HG02981 (cell line): ENCODE data around the gene DMRT3.
A peak's percentile ranks its signal among the peaks of the same experiment; 100 is the strongest.
"Not testable (repeated sequence)": the region's sequence is repeated elsewhere in the genome, so short reads cannot be mapped to it uniquely, and the experiment has no call there.

ENCODE experiments used
- ATAC-seq: cut with Tn5 transposase; IDR thresholded peaks from one replicate; pipeline ENCODE4 v1.9.1; 2021; ENCODE audit warnings: mild to moderate bottlenecking, moderate library complexity; ENCODE audit not compliant: unreplicated experiment

DMRT3 gene

GRCh38 chr9:998299-999110 is 22.1 kb downstream of the DMRT3 start:
- not testable (repeated sequence) for ATAC-seq

- no peak for ATAC-seq
Observed at GRCh38 chr9:1001838-1002237, 25.4 kb downstream of the DMRT3 start.

- ATAC-seq, result no peak
Observed at GRCh38 chr9:1002678-1003077, 26.2 kb downstream of the DMRT3 start.

- no peak for ATAC-seq
Observed at GRCh38 chr9:1005043-1005667, 28.7 kb downstream of the DMRT3 start.

GRCh38 chr9:1007312-1007711 is 30.9 kb downstream of the DMRT3 start:
- no peak for ATAC-seq

- ATAC-seq, result no peak
Observed at GRCh38 chr9:1008216-1008615, 31.8 kb downstream of the DMRT3 start.

- ATAC-seq, result peak; percentile 94
Observed at GRCh38 chr9:1009101-1009707, 32.7 kb downstream of the DMRT3 start.

- no peak for ATAC-seq
Observed at GRCh38 chr9:1013021-1013420, 36.6 kb downstream of the DMRT3 start.

- no peak for ATAC-seq
Observed at GRCh38 chr9:1014225-1014624, 37.8 kb downstream of the DMRT3 start.

GRCh38 chr9:1014640-1015039 is 38.2 kb downstream of the DMRT3 start:
- ATAC-seq, result no peak

- ATAC-seq, result no peak
Observed at GRCh38 chr9:1018121-1018520, 41.7 kb downstream of the DMRT3 start.

GRCh38 chr9:1024112-1024511 is 47.7 kb downstream of the DMRT3 start:
- no peak for ATAC-seq

GRCh38 chr9:1025131-1025530 is 48.7 kb downstream of the DMRT3 start:
- no peak for ATAC-seq

- no peak for ATAC-seq
Observed at GRCh38 chr9:1026219-1026618, 49.8 kb downstream of the DMRT3 start.

- ATAC-seq, result no peak
Observed at GRCh38 chr9:1028501-1029190, 52.2 kb downstream of the DMRT3 start.

- no peak for ATAC-seq
Observed at GRCh38 chr9:1031951-1032601, 55.6 kb downstream of the DMRT3 start.

- ATAC-seq, result no peak
Observed at GRCh38 chr9:1034271-1034670, 57.8 kb downstream of the DMRT3 start.

GRCh38 chr9:1039589-1039988 is 63.1 kb downstream of the DMRT3 start:
- ATAC-seq, result no peak
